GM10266 (cell line): ENCODE results near the gene KRTAP9-9.
"Not testable (repeated sequence)": the region's sequence is repeated elsewhere in the genome, so short reads cannot be mapped to it uniquely, and the experiment has no call there.

ENCODE experiments used
- DNase-seq: peaks from one replicate; pipeline ENCODE4 v3.0.0; 2012; ENCODE audit errors: extremely low spot score
- TF ChIP-seq, protein P1 (sequence below): IDR thresholded peaks from 2 replicates; pipeline ENCODE4 v1.5.1; 2012; ENCODE audit warnings: mild to moderate bottlenecking, low read depth; ENCODE audit not compliant: control insufficient read depth, insufficient read depth; ENCODE audit errors: missing control alignments

The KRTAP9-9 gene

DNA sequence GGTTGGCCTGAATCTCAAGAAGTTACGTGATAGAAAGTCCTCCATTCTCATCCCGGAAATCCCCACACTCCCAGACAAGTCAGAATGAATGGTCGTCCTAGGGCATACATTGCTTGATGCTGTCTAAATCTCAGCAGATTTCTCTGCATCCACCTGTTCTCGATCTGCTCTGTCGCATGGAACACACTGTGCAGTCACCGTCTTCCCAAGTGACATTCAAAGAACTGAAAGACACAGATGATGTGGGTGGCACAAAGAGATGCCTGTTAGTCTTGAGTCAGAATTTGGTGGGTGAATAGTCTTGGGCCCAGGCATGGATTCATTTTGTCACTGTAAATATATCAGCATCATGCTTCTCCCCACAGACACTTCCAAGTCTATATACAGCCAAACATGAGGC lies 23.5 kb upstream of the KRTAP9-9 start:
- TF ChIP-seq, protein P1, sequence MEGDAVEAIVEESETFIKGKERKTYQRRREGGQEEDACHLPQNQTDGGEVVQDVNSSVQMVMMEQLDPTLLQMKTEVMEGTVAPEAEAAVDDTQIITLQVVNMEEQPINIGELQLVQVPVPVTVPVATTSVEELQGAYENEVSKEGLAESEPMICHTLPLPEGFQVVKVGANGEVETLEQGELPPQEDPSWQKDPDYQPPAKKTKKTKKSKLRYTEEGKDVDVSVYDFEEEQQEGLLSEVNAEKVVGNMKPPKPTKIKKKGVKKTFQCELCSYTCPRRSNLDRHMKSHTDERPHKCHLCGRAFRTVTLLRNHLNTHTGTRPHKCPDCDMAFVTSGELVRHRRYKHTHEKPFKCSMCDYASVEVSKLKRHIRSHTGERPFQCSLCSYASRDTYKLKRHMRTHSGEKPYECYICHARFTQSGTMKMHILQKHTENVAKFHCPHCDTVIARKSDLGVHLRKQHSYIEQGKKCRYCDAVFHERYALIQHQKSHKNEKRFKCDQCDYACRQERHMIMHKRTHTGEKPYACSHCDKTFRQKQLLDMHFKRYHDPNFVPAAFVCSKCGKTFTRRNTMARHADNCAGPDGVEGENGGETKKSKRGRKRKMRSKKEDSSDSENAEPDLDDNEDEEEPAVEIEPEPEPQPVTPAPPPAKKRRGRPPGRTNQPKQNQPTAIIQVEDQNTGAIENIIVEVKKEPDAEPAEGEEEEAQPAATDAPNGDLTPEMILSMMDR: no peak

GRCh38 chr17:41232399-41233105 lies 22.6 kb upstream of the KRTAP9-9 start, which contains the start of gene KRTAP9-3:
TSS of gene KRTAP9-3 (plus strand) at chr17:41232449. CDS start at chr17:41232502, 53 bp downstream.
- not testable (repeated sequence) for DNase-seq

More for the DNA sequence above, 23.5 kb upstream of the KRTAP9-9 start:
- no peak for DNase-seq

- not testable (repeated sequence) for DNase-seq
Measured at GRCh38 chr17:41237116-41237515, 18.1 kb upstream of the KRTAP9-9 start.

- not testable (repeated sequence) for DNase-seq
Measured at GRCh38 chr17:41237949-41238437, 17.2 kb upstream of the KRTAP9-9 start, which contains the start of gene KRTAP9-8. TSS of gene KRTAP9-8 (plus strand) at chr17:41237999. CDS start at chr17:41238052, 53 bp downstream.

GRCh38 chr17:41246995-41247787 lies 8.0 kb upstream of the KRTAP9-9 start:
- not testable (repeated sequence) for DNase-seq

DNA sequence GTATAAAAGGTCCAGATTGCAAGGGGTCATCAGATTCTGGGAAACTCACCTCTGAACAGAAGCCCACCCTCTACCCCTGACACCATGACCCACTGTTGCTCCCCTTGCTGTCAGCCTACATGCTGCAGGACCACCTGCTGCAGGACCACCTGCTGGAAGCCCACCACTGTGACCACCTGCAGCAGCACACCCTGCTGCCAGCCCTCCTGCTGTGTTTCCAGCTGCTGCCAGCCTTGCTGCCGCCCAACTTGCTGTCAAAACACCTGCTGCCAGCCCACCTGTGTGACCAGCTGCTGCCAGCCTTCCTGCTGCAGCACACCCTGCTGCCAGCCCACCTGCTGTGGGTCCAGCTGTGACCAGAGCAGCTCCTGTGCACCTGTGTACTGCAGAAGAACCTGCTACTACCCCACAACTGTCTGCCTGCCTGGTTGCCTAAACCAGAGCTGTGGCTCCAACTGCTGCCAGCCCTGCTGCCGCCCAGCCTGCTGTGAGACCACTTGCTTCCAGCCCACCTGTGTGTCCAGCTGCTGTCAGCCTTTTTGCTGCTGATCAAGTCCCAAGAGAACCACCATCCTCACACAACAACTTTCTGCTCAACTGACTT lies 5.4 kb upstream of the KRTAP9-9 start, which contains the start of gene KRTAP9-4:
Gene KRTAP9-4, plus strand, starts transcription at position 51 of the 604 bp plus-strand sequence. Its CDS starts 34 bp downstream, at position 85.
- DNase-seq: not testable (repeated sequence)

GRCh38 chr17:41251261-41251660 lies 3.9 kb upstream of the KRTAP9-9 start:
- TF ChIP-seq, protein P1: no peak
- DNase-seq: no peak

- TF ChIP-seq, protein P1: no peak
- no peak for DNase-seq
Measured at GRCh38 chr17:41254861-41255260, 323 bp upstream of the KRTAP9-9 start.

GRCh38 chr17:41256291-41256685 lies 1.1 kb downstream of the KRTAP9-9 start:
- DNase-seq: peak; percentile 0
- TF ChIP-seq, protein P1: no peak

GRCh38 chr17:41258406-41258805 lies 3.2 kb downstream of the KRTAP9-9 start:
- TF ChIP-seq, protein P1: no peak
- DNase-seq: no peak
